Measurements from ENCODE around the gene CUL2.

DNA sequence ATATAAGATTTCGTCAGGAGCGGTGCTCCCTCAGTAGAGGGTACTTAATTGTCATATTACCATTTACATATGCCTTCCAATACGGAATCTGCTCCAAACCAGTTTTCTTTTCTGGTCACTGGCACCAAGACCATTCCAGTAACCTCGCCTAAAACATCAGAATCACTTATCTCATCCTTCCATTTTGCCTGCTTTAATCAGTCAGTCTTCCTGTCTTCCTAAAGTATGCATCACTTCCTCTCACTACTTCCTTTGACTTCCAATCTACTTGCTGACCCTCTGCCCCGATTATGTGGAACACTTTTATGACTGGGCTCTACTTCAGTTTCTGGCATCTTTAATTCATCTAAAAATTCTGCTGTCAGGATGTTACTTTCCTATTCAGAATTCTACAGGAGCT is 33.5 kb downstream of the CUL2 start:
- TF ChIP-seq POLR2A (IDR thresholded peaks at IDR 0.05; ENCODE audit: low read length), result no peak
- no peak for TF ChIP-seq GATA1 (IDR thresholded peaks at IDR 0.05; ENCODE audit: low read depth, low read length)
